RWPE2 (cell line): ENCODE data around the gene ALG1.

ENCODE experiments used
- ATAC-seq: fragments of 200-7000 bp; cut with Tn5 transposase; 3 replicates; pipeline ENCODE4 v1.9.1; 2021; ENCODE audit warnings: low read depth
- DNase-seq: peaks from one replicate; pipeline ENCODE4 v3.0.0-alpha.2; 2020; ENCODE audit warnings: low spot score
- H3K27ac ChIP-seq: fragments of 450-650 bp; 2 replicates; pipeline ENCODE4 v1.5.1; 2017; ENCODE audit warnings: mild to moderate bottlenecking; ENCODE audit not compliant: poor library complexity, severe bottlenecking
- H3K27me3 ChIP-seq: fragments of 250-450 bp; sonication (Bioruptor Pico); 2 replicates; pipeline ENCODE4 v1.5.1; 2021; ENCODE audit warnings: mild to moderate bottlenecking, moderate library complexity; ENCODE audit not compliant: insufficient read depth, poor library complexity, severe bottlenecking
- H3K36me3 ChIP-seq: fragments of 250-450 bp; sonication (Bioruptor Pico); 2 replicates; pipeline ENCODE4 v1.5.1; 2020; ENCODE audit warnings: low read depth, mild to moderate bottlenecking, moderate library complexity
- H3K4me1 ChIP-seq: fragments of 250-450 bp; sonication (Bioruptor Pico); 2 replicates; pipeline ENCODE4 v1.5.1; 2021; ENCODE audit warnings: mild to moderate bottlenecking, moderate library complexity; ENCODE audit not compliant: insufficient read depth, poor library complexity, severe bottlenecking
- H3K4me3 ChIP-seq: fragments of 250-450 bp; sonication (Bioruptor Pico); 2 replicates; pipeline ENCODE4 v1.5.1; 2021; ENCODE audit warnings: mild to moderate bottlenecking, moderate library complexity; ENCODE audit not compliant: severe bottlenecking
- H3K9me3 ChIP-seq: fragments of 250-450 bp; sonication (Bioruptor Pico); 2 replicates; pipeline ENCODE4 v1.5.1; 2021; ENCODE audit warnings: mild to moderate bottlenecking, moderate library complexity; ENCODE audit not compliant: severe bottlenecking
- CTCF ChIP-seq: fragments of 450-650 bp; IDR thresholded peaks from one replicate; pipeline ENCODE4 v1.5.1; 2017; ENCODE audit warnings: mild to moderate bottlenecking, moderate library complexity; ENCODE audit not compliant: poor library complexity, severe bottlenecking

The ALG1 gene

GRCh38 chr16:5069048-5069447 is 2.6 kb upstream of the ALG1 start:
- Histone ChIP-seq H3K27me3 (no peaks in the 10 kb centered on the region), H3K36me3 (peaks cover 12% of the 10 kb centered on the region), H3K4me3 (no peak overlapping the region), H3K4me1 (peaks cover 4% of the 10 kb centered on the region), H3K27ac (no peak overlapping the region), H3K9me3 (no peaks in the 10 kb centered on the region)
- TF ChIP-seq CTCF: no peak
- ATAC-seq: no peak
- peak; percentile 18 for DNase-seq

GRCh38 chr16:5069854-5070253 is 1.8 kb upstream of the ALG1 start:
- no peak for ATAC-seq
- Histone ChIP-seq H3K4me3 (no peak overlapping the region), H3K4me1 (peaks cover 4% of the 10 kb centered on the region), H3K9me3 (no peaks in the 10 kb centered on the region), H3K27me3 (no peaks in the 10 kb centered on the region), H3K36me3 (peaks cover 20% of the 10 kb centered on the region), H3K27ac (no peak overlapping the region)
- DNase-seq: peak; percentile 11
- no peak for TF ChIP-seq CTCF

GRCh38 chr16:5070431-5071186 is 1.0 kb upstream of the ALG1 start:
- no peak overlapping the region for H3K27ac ChIP-seq
- DNase-seq: peak; percentile 11

DNA sequence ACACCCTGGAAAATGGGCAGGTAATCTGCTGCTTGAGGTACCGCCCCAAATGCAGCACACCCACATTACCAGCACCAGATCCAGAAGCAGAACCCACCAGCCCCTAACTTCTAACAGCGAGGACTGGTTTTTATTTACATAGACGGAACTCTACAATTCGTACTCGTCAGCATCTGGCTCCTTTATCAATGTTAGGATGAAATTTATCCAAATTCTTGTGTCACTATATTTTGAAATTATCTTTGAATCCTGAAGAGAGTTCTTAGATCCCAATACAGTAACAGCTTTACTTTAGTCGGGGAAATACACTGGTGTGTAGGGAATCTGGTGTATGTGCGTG is 332 bp upstream of the ALG1 start:
- H3K4me1 ChIP-seq: peaks cover 4% of the 10 kb centered on the region
- ATAC-seq: no peak
- H3K4me3 ChIP-seq: peak overlapping the region; percentile 49
- no peak for TF ChIP-seq CTCF
- peaks cover 35% of the 10 kb centered on the region for H3K36me3 ChIP-seq
- DNase-seq: no peak
- H3K9me3 ChIP-seq: no peaks in the 10 kb centered on the region
- H3K27ac ChIP-seq: peak overlapping the region; percentile 32
- H3K27me3 ChIP-seq: no peaks in the 10 kb centered on the region

More at GRCh38 chr16:5070431-5071186, 1.0 kb upstream of the ALG1 start:
- H3K9me3 ChIP-seq: no peaks in the 10 kb centered on the region
- H3K4me3 ChIP-seq: no peak overlapping the region
- no peak for TF ChIP-seq CTCF
- no peak for ATAC-seq
- peaks cover 28% of the 10 kb centered on the region for H3K36me3 ChIP-seq
- H3K27me3 ChIP-seq: no peaks in the 10 kb centered on the region
- peaks cover 4% of the 10 kb centered on the region for H3K4me1 ChIP-seq
